Liver (tissue), 9 donors: ENCODE results near the gene C14orf93. TPM values are rescaled to one million over a fixed set of nuclear protein-coding genes. Genes with fewer than 3 reads are reported as not detected.

Experiments
- DNase-seq: peaks from one replicate; pipeline ENCODE4 v3.0.0-alpha.2; 2017; ENCODE audit warnings: low spot score
- H3K27ac ChIP-seq, 2 donors: one replicate each; pipeline ENCODE4 v1.7.0; 2013; ENCODE audit warnings: inconsistent platforms in 2 of 2, low read length in 2 of 2, control low read depth in 1 of 2, low read depth in 1 of 2, mild to moderate bottlenecking in 1 of 2
- H3K27me3 ChIP-seq, 4 donors: one replicate each; pipeline versions ENCODE4 v1.6.1 to v1.7.0; 2013; ENCODE audit warnings: low read length in 3 of 4, inconsistent platforms in 1 of 4, mild to moderate bottlenecking in 1 of 4, moderate library complexity in 1 of 4; ENCODE audit not compliant: control insufficient read depth in 4 of 4, insufficient read depth in 4 of 4
- H3K36me3 ChIP-seq, 4 donors: one replicate each; pipeline versions ENCODE4 v1.6.1 to v1.7.0; 2013; ENCODE audit warnings: low read length in 3 of 4, mild to moderate bottlenecking in 3 of 4, low read depth in 1 of 4, moderate library complexity in 1 of 4; ENCODE audit not compliant: control insufficient read depth in 4 of 4, insufficient read depth in 3 of 4
- H3K4me1 ChIP-seq, 4 donors: one replicate each; pipeline versions ENCODE4 v1.6.1 to v1.7.0; 2013; ENCODE audit warnings: low read length in 3 of 4, mild to moderate bottlenecking in 3 of 4, moderate library complexity in 1 of 4; ENCODE audit not compliant: control insufficient read depth in 4 of 4, insufficient read depth in 4 of 4
- H3K4me3 ChIP-seq, 3 donors: one replicate each; pipeline versions ENCODE4 v1.6.1 to v1.7.0; 2013; ENCODE audit warnings: low read length in 3 of 3, control low read depth in 1 of 3, low read depth in 1 of 3, mild to moderate bottlenecking in 1 of 3
- H3K9ac ChIP-seq, 2 donors: one replicate each; pipeline ENCODE4 v1.7.0; 2013; ENCODE audit warnings: low read length in 2 of 2, mild to moderate bottlenecking in 2 of 2, moderate library complexity in 2 of 2, control low read depth in 1 of 2, low read depth in 1 of 2
- H3K9me3 ChIP-seq, 4 donors: one replicate each; pipeline versions ENCODE4 v1.6.1 to v1.7.0; 2013; ENCODE audit warnings: low read length in 3 of 4; ENCODE audit not compliant: control insufficient read depth in 4 of 4
- ATF3 ChIP-seq: IDR thresholded peaks from 2 replicates; pipeline ENCODE4 v1.6.1; 2016; ENCODE audit warnings: antibody characterized with exemption
- CTCF ChIP-seq: fragments of 150-350 bp; IDR thresholded peaks from 2 replicates; pipeline ENCODE4 v1.5.1; 2017; ENCODE audit warnings: improper control_type of control experiment, low read depth, low read length; ENCODE audit not compliant: missing input control
- EGR1 ChIP-seq, 2 donors: IDR thresholded peaks; 2 replicates each; pipeline ENCODE4 v1.6.1; 2016 to 2018; ENCODE audit warnings: antibody characterized with exemption in 2 of 2, low read depth in 2 of 2
- FOXA1 ChIP-seq: IDR thresholded peaks from 2 replicates; pipeline ENCODE4 v1.6.1; 2016; ENCODE audit warnings: antibody characterized with exemption
- FOXA2 ChIP-seq: IDR thresholded peaks from 2 replicates; pipeline ENCODE4 v1.6.1; 2016; ENCODE audit warnings: antibody characterized with exemption
- GABPA ChIP-seq, 2 donors: IDR thresholded peaks in 1 of 2; conservative IDR thresholded peaks in 1 of 2; 2 replicates each; pipeline ENCODE4 v1.6.1; 2016; ENCODE audit warnings: antibody characterized with exemption in 2 of 2, mild to moderate bottlenecking in 1 of 2, moderate library complexity in 1 of 2
- HNF4A ChIP-seq, 2 donors: conservative IDR thresholded peaks; 2 replicates each; pipeline ENCODE4 v1.6.1; 2016; ENCODE audit warnings: antibody characterized with exemption in 2 of 2, mild to moderate bottlenecking in 2 of 2
- HNF4G ChIP-seq: IDR thresholded peaks from 2 replicates; pipeline ENCODE4 v1.6.1; 2016; ENCODE audit warnings: antibody characterized with exemption
- JUND ChIP-seq, 2 donors: IDR thresholded peaks; 2 replicates each; pipeline ENCODE4 v1.6.1; 2016; ENCODE audit warnings: antibody characterized with exemption in 2 of 2
- NR2F2 ChIP-seq: IDR thresholded peaks from 2 replicates; pipeline ENCODE4 v1.6.1; 2016; ENCODE audit warnings: antibody characterized with exemption
- RAD21 ChIP-seq, 2 donors: IDR thresholded peaks; 2 replicates each; pipeline ENCODE4 v1.6.1; 2016; ENCODE audit warnings: antibody characterized with exemption in 2 of 2, mild to moderate bottlenecking in 2 of 2
- REST ChIP-seq: IDR thresholded peaks from 2 replicates; pipeline ENCODE4 v1.6.1; 2016; ENCODE audit warnings: antibody characterized with exemption, mild to moderate bottlenecking
- RXRA ChIP-seq, 2 donors: IDR thresholded peaks; 2 replicates each; pipeline ENCODE4 v1.6.1; 2017 to 2018; ENCODE audit warnings: antibody characterized with exemption in 2 of 2, mild to moderate bottlenecking in 1 of 2
- SP1 ChIP-seq: IDR thresholded peaks from 2 replicates; pipeline ENCODE4 v1.6.1; 2018; ENCODE audit warnings: antibody characterized with exemption, mild to moderate bottlenecking
- TAF1 ChIP-seq: conservative IDR thresholded peaks from 2 replicates; pipeline ENCODE4 v1.6.1; 2016; ENCODE audit warnings: antibody characterized with exemption, mild to moderate bottlenecking
- YY1 ChIP-seq: IDR thresholded peaks from 2 replicates; pipeline ENCODE4 v1.6.1; 2016; ENCODE audit warnings: antibody characterized with exemption, mild to moderate bottlenecking
- ZBTB33 ChIP-seq: IDR thresholded peaks from 2 replicates; pipeline ENCODE4 v1.6.1; 2016; ENCODE audit warnings: antibody characterized with exemption
- WGBS: extraction: QIAGEN DNeasy Blood & Tissue Kit; methylation state at CpG from one replicate; pipeline ENCODE4 v1.1.7; 2013; 5-methylcytosine and 5-hydroxymethylcytosine counted together
- polyA plus RNA-seq, 2 donors: library from polyadenylated mRNA; stranded (reverse) in 1 of 2; unstranded in 1 of 2; fragments of 200-250 nt in 1 of 2; fragments of >200 nt in 1 of 2; fragmentation: Nextera tagmentation in 1 of 2; extraction: Ambion mirVana in 1 of 2; gene quantifications; one replicate each; pipeline versions ENCODE4 v1.2.1 to v1.2.3, GENCODE V29; 2013 to 2015
- total RNA-seq, 2 donors: library from RNA; depleted of rRNA; stranded (reverse); fragments of >200 nt; gene quantifications; one replicate each; pipeline ENCODE4 v1.2.3, GENCODE V29; 2014
- donor health status: healthy.
- donor health status: healthy.
- donor health status: healthy.
- donor health status: healthy.
- donor health status: healthy.

C14orf93 gene
- total and polyA plus RNA-seq, 4 donors: 2.1 to 7.1 (median 3.4) TPM

- TF ChIP-seq SP1: no peak
- TF ChIP-seq ATF3: no peak
- no peak for TF ChIP-seq CTCF
- no peak for TF ChIP-seq ZBTB33
- TF ChIP-seq JUND (IDR thresholded peaks at IDR 0.05): no peak
- no peak for TF ChIP-seq HNF4G
- TF ChIP-seq HNF4A (conservative IDR thresholded peaks at IDR 0.05): no peak
- no peak for TF ChIP-seq GABPA (IDR thresholded peaks at IDR 0.05 in 1 of 2, conservative IDR thresholded peaks at IDR 0.05 in 1 of 2)
- no peak for TF ChIP-seq REST
- TF ChIP-seq NR2F2: no peak
- Histone ChIP-seq H3K4me3 (no peak overlapping the region), H3K27me3 (no peaks in the 10 kb centered on the region), H3K36me3 (peaks cover 0 to 9% (median 6%) of the 10 kb centered on the region in 4 donors), H3K9ac (no peak overlapping the region), H3K9me3 (no peaks in the 10 kb centered on the region), H3K4me1 (peaks cover 0 to 48% (median 21%) of the 10 kb centered on the region in 4 donors), H3K27ac (no peak overlapping the region)
- no peak for DNase-seq
- WGBS: 94% methylated on average over 6 of the region's 6 CpGs
These were observed 24.8 kb downstream of the C14orf93 start for GRCh38 chr14:22984959-22985658.

- Histone ChIP-seq H3K4me3 (peak within 1 kb of the TSS; percentile 30 to 97 (median 88)), H3K27ac (peak within 1 kb of the TSS; percentile 68 to 75), H3K9ac (peak within 1 kb of the TSS in 1 of 2 donors; percentile 70), H3K4me1 (peaks cover 9 to 72% (median 42%) of the 10 kb centered on the region in 4 donors), H3K9me3 (no peaks in the 10 kb centered on the region), H3K36me3 (no peaks in the 10 kb centered on the region), H3K27me3 (no peaks in the 10 kb centered on the region)
- DNase-seq: peak; percentile 83
- under 1% methylated on average over 48 of the region's 48 CpGs for WGBS
- TF ChIP-seq FOXA1 (no peak), ATF3 (no peak), EGR1 (IDR thresholded peaks at IDR 0.05; ENCODE audit: low read depth in 2 of 2) (peak in 1 of 2 donors; percentile 27), YY1 (peak; percentile 62), TAF1 (peak; percentile 52), NR2F2 (peak; percentile 29), REST (no peak), RXRA (IDR thresholded peaks at IDR 0.05) (peak in 1 of 2 donors; percentile 52), SP1 (peak; percentile 46), HNF4G (no peak), FOXA2 (no peak), RAD21 (IDR thresholded peaks at IDR 0.05) (no peak)
These were observed 27.3 kb downstream of the C14orf93 start, which contains the start of gene AJUBA for GRCh38 chr14:22982477-22983245. TSS of gene AJUBA (minus strand) at chr14:22982551. CDS start at chr14:22982266, 285 bp downstream.
